ENCODE data around the gene TEX22.
A peak's percentile ranks its signal among the peaks of the same experiment; 100 is the strongest.

Gene TEX22

GRCh38 chr14:105409364-105409763 is 11.0 kb downstream of the TEX22 start:
- no peak for DNase-seq

- no peak for DNase-seq
These were observed 12.3 kb downstream of the TEX22 start for GRCh38 chr14:105410642-105411016.

- no peak for DNase-seq
These were observed 12.9 kb downstream of the TEX22 start for GRCh38 chr14:105411017-105411941.

- DNase-seq: no peak
These were observed 13.8 kb downstream of the TEX22 start for GRCh38 chr14:105411985-105412770.

GRCh38 chr14:105412771-105413543 is 14.6 kb downstream of the TEX22 start:
- DNase-seq: no peak

GRCh38 chr14:105413544-105413886 is 15.2 kb downstream of the TEX22 start:
- DNase-seq: no peak

- peak; percentile 65 for DNase-seq
These were observed 16.4 kb downstream of the TEX22 start for GRCh38 chr14:105414456-105415371.

- DNase-seq: no peak
These were observed 17.4 kb downstream of the TEX22 start for GRCh38 chr14:105415481-105416428.

GRCh38 chr14:105416671-105417070 is 18.3 kb downstream of the TEX22 start:
- DNase-seq: no peak

GRCh38 chr14:105417690-105418121 is 19.4 kb downstream of the TEX22 start:
- DNase-seq: no peak

- no peak for DNase-seq
These were observed 20.2 kb downstream of the TEX22 start for GRCh38 chr14:105418269-105419194.

GRCh38 chr14:105419195-105420091 is 21.1 kb downstream of the TEX22 start, which contains the start of gene MTA1:
Gene MTA1 (plus strand): TSS chr14:105419827. CDS start chr14:105420036, 209 bp downstream.
- peak; percentile 20 for DNase-seq

- DNase-seq: no peak
These were observed 22.0 kb downstream of the TEX22 start for GRCh38 chr14:105420101-105420973.

GRCh38 chr14:105420974-105421674 is 22.8 kb downstream of the TEX22 start:
- DNase-seq: no peak

GRCh38 chr14:105421723-105422615 is 23.6 kb downstream of the TEX22 start:
- no peak for DNase-seq

All from DMS79 (cell line).